Activated CD8-positive, alpha-beta T cell treated with anti-CD3 and anti-CD28 coated beads for 36 hours (primary cell): Measurements from ENCODE around the gene PACRG. TPM values are rescaled to one million over a fixed set of nuclear protein-coding genes. Genes with fewer than 3 reads are reported as not detected.

ENCODE experiments used
- ATAC-seq: fragments of 200-7000 bp; cut with Tn5 transposase; one replicate; pipeline ENCODE4 v1.10.0; 2021; ENCODE audit warnings: mild to moderate bottlenecking, moderate library complexity
- CTCF ChIA-PET: fragments of 350-600 bp; sonication (Branson Sonifier 250); formaldehyde crosslinking; loops from one replicate; lab custom pipeline; 2021; ENCODE audit warnings: antibody characterized with exemption; lab: Charles Lee
- POLR2A ChIA-PET: fragments of 350-600 bp; sonication (Branson Sonifier 250); formaldehyde crosslinking; loops from one replicate; lab custom pipeline; 2021; ENCODE audit warnings: antibody characterized with exemption; lab: Charles Lee
- DNase-seq: peaks from one replicate; pipeline ENCODE4 v3.0.0-alpha.2; 2020
- H3K27ac Mint-ChIP-seq: one replicate; pipeline ENCODE4 v1.8.0; 2021; ENCODE audit warnings: mild to moderate bottlenecking, mixed read lengths
- H3K27me3 Mint-ChIP-seq: one replicate; pipeline ENCODE4 v1.8.0; 2021; ENCODE audit warnings: mixed read lengths
- H3K36me3 Mint-ChIP-seq: one replicate; pipeline ENCODE4 v1.8.0; 2021; ENCODE audit warnings: low read depth, mixed read lengths
- H3K4me1 Mint-ChIP-seq: one replicate; pipeline ENCODE4 v1.8.0; 2021; ENCODE audit warnings: low read depth, mixed read lengths
- H3K4me3 Mint-ChIP-seq: one replicate; pipeline ENCODE4 v1.8.0; 2021; ENCODE audit warnings: mild to moderate bottlenecking, moderate library complexity, mixed read lengths
- H3K9me3 Mint-ChIP-seq: one replicate; pipeline ENCODE4 v1.8.0; 2021; ENCODE audit warnings: mixed read lengths
- intact Hi-C: fragments of 100-400 bp; cut with micrococcal nuclease; formaldehyde crosslinking; loops from one replicate; pipeline ENCODE4 v1.10.0; 2022
- total RNA-seq, 2 experiments: library from RNA; stranded (reverse); gene quantifications; one replicate each; pipeline ENCODE4 v1.2.3, GENCODE V29; 2021
- TF ChIP-seq, protein P1 (sequence below): fragments of 200-600 bp; IDR thresholded peaks from one replicate; pipeline ENCODE4 v1.8.0; 2022; ENCODE audit warnings: antibody characterized with exemption, mild to moderate bottlenecking

PACRG gene
- total RNA-seq, 2 experiments from 2014 or later: not detected

DNA sequence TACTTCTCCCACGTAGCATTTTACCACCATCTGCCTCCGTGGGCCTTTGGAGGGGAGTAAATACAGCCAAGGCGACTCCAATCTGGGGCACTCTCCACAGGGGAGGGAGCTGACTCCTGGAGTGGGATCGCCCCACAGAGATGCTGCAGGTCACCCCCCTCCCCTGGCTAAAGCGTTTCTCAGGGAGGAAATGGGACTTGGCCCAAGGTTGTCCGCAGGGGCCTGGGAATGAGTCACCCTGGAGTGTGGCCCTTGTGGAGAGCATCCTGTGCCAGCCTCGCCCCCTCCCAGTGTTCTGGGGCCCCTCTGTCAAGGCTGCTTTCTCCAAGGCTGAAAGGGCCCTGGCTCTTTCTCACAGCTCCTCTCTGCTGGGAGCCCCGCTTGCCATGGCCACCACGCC, 602.2 kb downstream of the PACRG start:
- CTCF ChIA-PET: no interaction called here

DNA sequence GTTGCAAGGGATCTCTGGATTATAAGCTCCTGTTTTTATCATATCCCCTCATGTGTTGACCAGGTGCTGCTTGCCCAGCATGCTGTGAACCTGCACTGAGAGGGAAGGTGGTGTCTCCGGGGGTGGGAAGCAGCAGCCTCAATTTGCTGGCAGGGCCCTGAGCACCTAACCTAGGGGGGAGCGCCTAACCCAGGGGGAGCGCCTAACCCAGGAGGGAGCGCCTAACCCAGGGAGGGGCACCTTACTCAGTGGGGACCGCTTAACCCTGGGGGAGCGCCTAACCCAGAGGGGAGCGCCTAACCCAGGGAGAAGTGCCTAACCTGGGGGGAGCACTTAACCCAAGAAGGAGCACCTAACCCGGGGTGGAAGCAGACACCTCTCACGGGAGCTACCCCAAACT, 603.5 kb downstream of the PACRG start:
- no peak overlapping the region for H3K4me3 Mint-ChIP-seq
- peaks cover 16% of the 10 kb centered on the region for H3K27me3 Mint-ChIP-seq
- DNase-seq (no peak), ATAC-seq (no peak)
- POLR2A ChIA-PET: no interaction called here
- H3K27ac Mint-ChIP-seq: no peak overlapping the region
- intact Hi-C loops: no loop called here
- CTCF ChIA-PET: no interaction called here
- TF ChIP-seq, protein P1, sequence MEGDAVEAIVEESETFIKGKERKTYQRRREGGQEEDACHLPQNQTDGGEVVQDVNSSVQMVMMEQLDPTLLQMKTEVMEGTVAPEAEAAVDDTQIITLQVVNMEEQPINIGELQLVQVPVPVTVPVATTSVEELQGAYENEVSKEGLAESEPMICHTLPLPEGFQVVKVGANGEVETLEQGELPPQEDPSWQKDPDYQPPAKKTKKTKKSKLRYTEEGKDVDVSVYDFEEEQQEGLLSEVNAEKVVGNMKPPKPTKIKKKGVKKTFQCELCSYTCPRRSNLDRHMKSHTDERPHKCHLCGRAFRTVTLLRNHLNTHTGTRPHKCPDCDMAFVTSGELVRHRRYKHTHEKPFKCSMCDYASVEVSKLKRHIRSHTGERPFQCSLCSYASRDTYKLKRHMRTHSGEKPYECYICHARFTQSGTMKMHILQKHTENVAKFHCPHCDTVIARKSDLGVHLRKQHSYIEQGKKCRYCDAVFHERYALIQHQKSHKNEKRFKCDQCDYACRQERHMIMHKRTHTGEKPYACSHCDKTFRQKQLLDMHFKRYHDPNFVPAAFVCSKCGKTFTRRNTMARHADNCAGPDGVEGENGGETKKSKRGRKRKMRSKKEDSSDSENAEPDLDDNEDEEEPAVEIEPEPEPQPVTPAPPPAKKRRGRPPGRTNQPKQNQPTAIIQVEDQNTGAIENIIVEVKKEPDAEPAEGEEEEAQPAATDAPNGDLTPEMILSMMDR: no peak
- no peaks in the 10 kb centered on the region for H3K9me3 Mint-ChIP-seq
- no peaks in the 10 kb centered on the region for H3K4me1 Mint-ChIP-seq
- H3K36me3 Mint-ChIP-seq: no peaks in the 10 kb centered on the region

More for the DNA sequence above, 602.2 kb downstream of the PACRG start:
- Mint-ChIP-seq H3K36me3 (no peaks in the 10 kb centered on the region), H3K4me1 (no peaks in the 10 kb centered on the region), H3K27ac (no peak overlapping the region), H3K27me3 (peaks cover 13% of the 10 kb centered on the region), H3K9me3 (no peaks in the 10 kb centered on the region), H3K4me3 (no peak overlapping the region)
- TF ChIP-seq, protein P1: no peak
- POLR2A ChIA-PET: no interaction called here
- intact Hi-C loops: no loop called here
- ATAC-seq (no peak), DNase-seq (no peak)

DNA sequence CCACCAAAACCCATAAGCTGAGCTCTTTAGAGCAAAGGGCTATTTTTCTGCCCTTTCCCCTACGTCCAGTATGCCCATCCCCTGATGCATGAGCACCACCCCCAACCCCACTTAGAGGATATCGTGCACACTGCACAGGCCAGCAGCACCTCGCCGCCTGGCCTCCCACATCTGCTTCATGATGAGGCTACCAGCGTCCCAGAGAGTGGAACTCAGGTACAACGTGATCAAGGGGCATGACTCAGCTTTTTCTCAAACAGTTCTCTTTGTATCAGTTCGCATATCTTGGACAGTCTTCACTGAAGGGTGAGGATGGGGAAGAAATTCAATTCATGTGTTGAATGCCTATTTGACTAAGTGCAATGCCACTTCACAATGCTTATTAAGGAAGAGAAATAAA, 604.8 kb downstream of the PACRG start:
- Mint-ChIP-seq H3K4me1 (no peaks in the 10 kb centered on the region), H3K36me3 (no peaks in the 10 kb centered on the region), H3K4me3 (no peak overlapping the region), H3K9me3 (no peaks in the 10 kb centered on the region), H3K27me3 (peaks cover 19% of the 10 kb centered on the region), H3K27ac (no peak overlapping the region)
- no peak for DNase-seq
- no peak for ATAC-seq
- CTCF ChIA-PET: no interaction called here
- intact Hi-C loops: no loop called here
- TF ChIP-seq, protein P1: no peak
- POLR2A ChIA-PET: no interaction called here

DNA sequence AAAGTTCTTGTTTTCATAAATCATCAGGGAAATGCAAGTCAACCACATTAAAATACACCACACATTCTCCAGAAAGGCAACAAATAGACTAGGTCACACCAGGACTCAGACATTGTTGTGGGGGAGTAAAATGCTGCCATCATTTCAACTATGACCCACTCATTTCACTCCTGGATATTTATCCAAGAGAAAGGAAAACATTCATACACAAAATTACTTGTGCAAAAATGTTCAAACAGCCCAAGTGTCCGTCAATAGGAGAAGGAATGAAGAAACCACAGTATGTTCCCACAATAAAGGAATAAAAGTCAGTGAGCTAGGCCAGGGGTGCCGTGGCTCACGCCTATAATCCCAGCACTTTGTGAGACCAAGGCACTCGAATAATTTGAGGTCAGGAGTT, 605.3 kb downstream of the PACRG start:
- no peak overlapping the region for H3K27ac Mint-ChIP-seq
- ATAC-seq (no peak), DNase-seq (no peak)
- no peaks in the 10 kb centered on the region for H3K9me3 Mint-ChIP-seq
- ChIA-PET CTCF (no interaction called here), POLR2A (no interaction called here)
- H3K4me1 Mint-ChIP-seq: no peaks in the 10 kb centered on the region
- TF ChIP-seq, protein P1: no peak
- H3K27me3 Mint-ChIP-seq: peaks cover 19% of the 10 kb centered on the region
- H3K4me3 Mint-ChIP-seq: no peak overlapping the region
- no peaks in the 10 kb centered on the region for H3K36me3 Mint-ChIP-seq
- intact Hi-C loops: no loop called here

DNA sequence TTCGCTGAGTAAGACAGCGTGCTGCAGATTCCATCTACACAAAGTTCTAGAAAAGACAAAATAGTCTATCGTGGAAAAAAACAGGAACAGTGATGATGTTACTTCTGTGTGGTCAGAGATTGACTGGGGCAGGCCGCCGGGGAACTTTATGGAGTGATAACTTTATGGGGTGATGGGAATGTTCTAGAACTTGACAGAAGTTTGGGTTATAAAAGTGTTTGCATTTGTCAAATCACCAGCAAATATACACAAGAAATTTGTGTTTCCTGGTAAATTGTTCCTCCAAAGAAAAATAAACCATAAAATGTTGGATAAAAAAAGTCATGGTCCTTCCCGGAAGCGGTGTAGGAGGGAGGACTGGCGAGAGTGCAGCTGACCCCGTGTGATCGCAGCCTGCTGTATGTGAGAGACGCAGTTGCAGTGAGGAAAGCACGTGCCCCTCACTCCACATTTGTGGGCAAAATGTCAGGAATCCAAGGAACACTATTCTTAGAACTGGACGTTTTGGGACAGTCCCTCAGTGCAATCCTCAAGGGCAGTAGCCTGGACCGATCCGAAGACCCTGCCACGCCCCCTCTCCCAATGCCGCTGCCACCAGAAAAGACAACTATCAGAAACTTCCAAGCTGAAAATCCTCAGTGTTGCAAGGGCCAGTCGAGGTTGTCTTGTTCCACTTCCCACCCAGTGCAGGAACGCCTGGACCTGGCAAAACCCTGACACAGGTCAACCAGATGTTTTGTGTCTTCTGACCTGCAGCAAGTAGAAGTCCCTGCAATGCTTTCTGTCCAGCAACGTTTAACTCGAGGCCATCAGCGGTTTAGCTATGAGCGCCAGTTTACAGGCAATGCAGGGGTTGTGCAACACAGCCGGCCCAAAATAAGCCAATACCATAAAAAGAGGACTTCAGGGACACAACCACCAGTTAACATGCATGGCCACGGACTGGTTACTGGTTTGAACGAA, 606.2 kb downstream of the PACRG start:
- intact Hi-C loops: no loop called here
- ChIA-PET CTCF (no interaction called here), POLR2A (no interaction called here)
- no peaks in the 10 kb centered on the region for H3K36me3 Mint-ChIP-seq
- no peak overlapping the region for H3K4me3 Mint-ChIP-seq
- no peaks in the 10 kb centered on the region for H3K4me1 Mint-ChIP-seq
- H3K27me3 Mint-ChIP-seq: peaks cover 19% of the 10 kb centered on the region
- H3K9me3 Mint-ChIP-seq: no peaks in the 10 kb centered on the region
- ATAC-seq: no peak
- TF ChIP-seq, protein P1: no peak
- no peak for DNase-seq
- H3K27ac Mint-ChIP-seq: no peak overlapping the region
